ENCODE measurements around the gene TENM3. TPM values are rescaled to one million over a fixed set of nuclear protein-coding genes. Genes with fewer than 3 reads are reported as not detected.
A peak's percentile ranks its signal among the peaks of the same experiment; 100 is the strongest.

Gene TENM3
- total and polyA plus RNA-seq, 2 donors from 2014 or later: 0.58 to 6.8 TPM

GRCh38 chr4:182846036-182846435 is 602.8 kb downstream of the TENM3 start:
- no peak overlapping the region for H3K4me3 ChIP-seq (ENCODE audit: low read length in 3 of 3)
- intact Hi-C loops (cut with DNase I): no loop called here
- no peaks in the 10 kb centered on the region for H3K4me1 ChIP-seq (ENCODE audit: control insufficient read depth in 2 of 3, insufficient read depth in 2 of 3, low read depth in 1 of 3, low read length in 3 of 3)
- no peak for DNase-seq
- no peak overlapping the region for H3K27ac ChIP-seq (ENCODE audit: low read depth in 2 of 2, low read length in 2 of 2)
- H3K36me3 ChIP-seq (ENCODE audit: control insufficient read depth in 2 of 3, insufficient read depth in 3 of 3, low read length in 3 of 3): no peaks in the 10 kb centered on the region
- H3K9me3 ChIP-seq (ENCODE audit: control insufficient read depth in 2 of 3, insufficient read depth in 1 of 3, low read length in 3 of 3): no peaks in the 10 kb centered on the region
- no peak for FAIRE-seq
- no peak overlapping the region for H3K9ac ChIP-seq (ENCODE audit: low read length in 3 of 3)
- no peaks in the 10 kb centered on the region for H3K27me3 ChIP-seq (ENCODE audit: control insufficient read depth, insufficient read depth, low read length)
- no peak for TF ChIP-seq CTCF (IDR thresholded peaks at IDR 0.05; ENCODE audit: borderline replicate concordance, extremely low read depth, insufficient read depth)

GRCh38 chr4:182847576-182848450 is 604.6 kb downstream of the TENM3 start:
- H3K36me3 ChIP-seq (ENCODE audit: control insufficient read depth in 2 of 3, insufficient read depth in 3 of 3, low read length in 3 of 3): no peaks in the 10 kb centered on the region
- no peak overlapping the region for H3K9ac ChIP-seq (ENCODE audit: low read length in 3 of 3)
- no peak overlapping the region for H3K4me3 ChIP-seq (ENCODE audit: low read length in 3 of 3)
- no peaks in the 10 kb centered on the region for H3K27me3 ChIP-seq (ENCODE audit: control insufficient read depth, insufficient read depth, low read length)
- DNase-seq (peak in 1 of 5 donors; percentile 21), FAIRE-seq (no peak)
- H3K4me1 ChIP-seq (ENCODE audit: control insufficient read depth in 2 of 3, insufficient read depth in 2 of 3, low read depth in 1 of 3, low read length in 3 of 3): no peaks in the 10 kb centered on the region
- no peak for TF ChIP-seq CTCF (IDR thresholded peaks at IDR 0.05; ENCODE audit: borderline replicate concordance, extremely low read depth, insufficient read depth)
- peaks cover 0 to 2% (median 0%) of the 10 kb centered on the region in 3 donors for H3K9me3 ChIP-seq (ENCODE audit: control insufficient read depth in 2 of 3, insufficient read depth in 1 of 3, low read length in 3 of 3)
- intact Hi-C loops (cut with DNase I): no loop called here
- H3K27ac ChIP-seq (ENCODE audit: low read depth in 2 of 2, low read length in 2 of 2): no peak overlapping the region

- Histone ChIP-seq H3K36me3 (ENCODE audit: control insufficient read depth in 2 of 3, insufficient read depth in 3 of 3, low read length in 3 of 3) (no peaks in the 10 kb centered on the region), H3K9ac (ENCODE audit: low read length in 3 of 3) (no peak overlapping the region), H3K27ac (ENCODE audit: low read depth in 2 of 2, low read length in 2 of 2) (no peak overlapping the region), H3K4me1 (ENCODE audit: control insufficient read depth in 2 of 3, insufficient read depth in 2 of 3, low read depth in 1 of 3, low read length in 3 of 3) (no peaks in the 10 kb centered on the region), H3K9me3 (ENCODE audit: control insufficient read depth in 2 of 3, insufficient read depth in 1 of 3, low read length in 3 of 3) (peaks cover 0 to 4% (median 3%) of the 10 kb centered on the region in 3 donors), H3K4me3 (ENCODE audit: low read length in 3 of 3) (no peak overlapping the region), H3K27me3 (ENCODE audit: control insufficient read depth, insufficient read depth, low read length) (no peaks in the 10 kb centered on the region)
- peak; percentile 21 for FAIRE-seq
- DNase-seq: no peak
- intact Hi-C loops (cut with DNase I): no loop called here
- TF ChIP-seq CTCF (IDR thresholded peaks at IDR 0.05; ENCODE audit: borderline replicate concordance, extremely low read depth, insufficient read depth): no peak
These were observed 605.5 kb downstream of the TENM3 start for GRCh38 chr4:182848685-182849084.
